GM21737 (cell line): Measurements from ENCODE around the gene CCNC.

Experiments
- ATAC-seq: cut with Tn5 transposase; IDR thresholded peaks from one replicate; pipeline ENCODE4 v1.9.1; 2021; ENCODE audit warnings: mild to moderate bottlenecking, moderate library complexity; ENCODE audit not compliant: unreplicated experiment

Gene CCNC

GRCh38 chr6:99550046-99550748 lies 18.3 kb downstream of the CCNC start:
- no peak for ATAC-seq

- ATAC-seq = no peak
Observed at GRCh38 chr6:99548706-99549105, 19.8 kb downstream of the CCNC start.

GRCh38 chr6:99547526-99547925 lies 20.9 kb downstream of the CCNC start:
- no peak for ATAC-seq

GRCh38 chr6:99545442-99545841 lies 23.0 kb downstream of the CCNC start:
- ATAC-seq = no peak

- no peak for ATAC-seq
Observed at GRCh38 chr6:99543968-99544367, 24.5 kb downstream of the CCNC start.

GRCh38 chr6:99530627-99531026 lies 37.8 kb downstream of the CCNC start:
- no peak for ATAC-seq

- no peak for ATAC-seq
Observed at GRCh38 chr6:99522531-99522930, 45.9 kb downstream of the CCNC start.

GRCh38 chr6:99521633-99522151 lies 46.8 kb downstream of the CCNC start:
- peak; percentile 15 for ATAC-seq

- ATAC-seq = peak; percentile 99
Observed at GRCh38 chr6:99520855-99521632, 47.4 kb downstream of the CCNC start.

GRCh38 chr6:99519446-99519845 lies 49.0 kb downstream of the CCNC start:
- ATAC-seq = no peak

GRCh38 chr6:99514089-99514488 lies 54.4 kb downstream of the CCNC start:
- no peak for ATAC-seq

- no peak for ATAC-seq
Observed at GRCh38 chr6:99512033-99512432, 56.4 kb downstream of the CCNC start.

GRCh38 chr6:99507648-99508047 lies 60.8 kb downstream of the CCNC start:
- ATAC-seq = no peak

- no peak for ATAC-seq
Observed at GRCh38 chr6:99501762-99502161, 66.7 kb downstream of the CCNC start.

- no peak for ATAC-seq
Observed at GRCh38 chr6:99498421-99498820, 70.0 kb downstream of the CCNC start.

- ATAC-seq = no peak
Observed at GRCh38 chr6:99495466-99495865, 73.0 kb downstream of the CCNC start.
